Fibroblast of mammary gland (primary cell): Measurements from ENCODE around the gene EFCAB11.
A peak's percentile ranks its signal among the peaks of the same experiment; 100 is the strongest.

Experiments used
- DNase-seq: peaks from one replicate; pipeline ENCODE4 v3.0.0-alpha.2; 2010; ENCODE audit warnings: low read depth
- H3K4me3 ChIP-seq: 2 replicates; pipeline ENCODE4 v1.5.1; 2011; ENCODE audit warnings: low read depth, mild to moderate bottlenecking, low read length, moderate library complexity; ENCODE audit not compliant: control insufficient read depth
- TF ChIP-seq, protein P1 (sequence below): conservative IDR thresholded peaks from 2 replicates; pipeline ENCODE4 v1.5.1; 2011; ENCODE audit warnings: low read depth, low read length, inconsistent platforms; ENCODE audit not compliant: control insufficient read depth, insufficient read depth

EFCAB11 gene

GRCh38 chr14:89926694-89927093, 27.8 kb downstream of the EFCAB11 start:
- TF ChIP-seq, protein P1, sequence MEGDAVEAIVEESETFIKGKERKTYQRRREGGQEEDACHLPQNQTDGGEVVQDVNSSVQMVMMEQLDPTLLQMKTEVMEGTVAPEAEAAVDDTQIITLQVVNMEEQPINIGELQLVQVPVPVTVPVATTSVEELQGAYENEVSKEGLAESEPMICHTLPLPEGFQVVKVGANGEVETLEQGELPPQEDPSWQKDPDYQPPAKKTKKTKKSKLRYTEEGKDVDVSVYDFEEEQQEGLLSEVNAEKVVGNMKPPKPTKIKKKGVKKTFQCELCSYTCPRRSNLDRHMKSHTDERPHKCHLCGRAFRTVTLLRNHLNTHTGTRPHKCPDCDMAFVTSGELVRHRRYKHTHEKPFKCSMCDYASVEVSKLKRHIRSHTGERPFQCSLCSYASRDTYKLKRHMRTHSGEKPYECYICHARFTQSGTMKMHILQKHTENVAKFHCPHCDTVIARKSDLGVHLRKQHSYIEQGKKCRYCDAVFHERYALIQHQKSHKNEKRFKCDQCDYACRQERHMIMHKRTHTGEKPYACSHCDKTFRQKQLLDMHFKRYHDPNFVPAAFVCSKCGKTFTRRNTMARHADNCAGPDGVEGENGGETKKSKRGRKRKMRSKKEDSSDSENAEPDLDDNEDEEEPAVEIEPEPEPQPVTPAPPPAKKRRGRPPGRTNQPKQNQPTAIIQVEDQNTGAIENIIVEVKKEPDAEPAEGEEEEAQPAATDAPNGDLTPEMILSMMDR, result no peak
- DNase-seq, result peak; percentile 50
- H3K4me3 ChIP-seq, result no peak overlapping the region

GRCh38 chr14:89924268-89924667, 30.3 kb downstream of the EFCAB11 start:
- no peak overlapping the region for H3K4me3 ChIP-seq
- DNase-seq, result no peak
- TF ChIP-seq, protein P1, result no peak

DNA sequence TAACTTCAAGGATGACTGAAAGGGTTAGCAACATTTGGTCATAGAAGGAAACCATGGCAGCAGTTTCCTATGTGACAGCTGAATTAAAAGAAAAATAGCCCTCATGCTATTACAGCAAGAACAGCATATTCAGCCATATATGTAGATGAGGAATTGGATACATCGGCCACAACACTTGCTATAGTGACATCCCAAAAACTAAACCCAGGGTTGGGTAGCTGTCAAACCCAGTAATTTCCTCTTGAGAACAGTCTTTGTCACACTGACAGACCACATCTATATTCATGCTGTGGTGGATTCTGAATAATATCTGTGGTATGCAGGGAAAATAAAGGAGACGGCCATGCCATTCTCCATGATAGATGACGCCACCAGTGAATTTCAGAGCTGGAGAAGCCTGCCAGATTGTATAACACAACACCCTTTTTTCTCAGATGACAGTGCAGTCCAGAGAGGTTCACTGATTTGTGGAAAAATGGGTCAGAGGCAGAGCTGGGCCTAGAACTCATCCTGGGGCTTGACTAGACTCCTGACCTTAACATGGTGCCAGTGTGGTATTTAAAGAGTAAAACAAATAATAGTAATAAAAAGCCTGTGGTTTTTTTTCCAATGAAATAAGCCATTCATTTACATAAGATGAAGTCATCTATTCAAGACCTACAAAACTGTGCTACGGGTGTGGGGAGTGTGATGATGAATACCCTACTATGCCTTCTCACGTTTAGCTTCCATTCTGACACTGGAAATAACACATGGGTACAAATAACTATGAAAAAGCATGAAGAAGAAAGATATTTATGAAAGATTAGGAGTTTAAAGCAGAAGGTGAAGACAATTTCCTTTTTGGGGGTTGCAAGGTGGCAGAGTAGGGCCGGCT, 32.3 kb downstream of the EFCAB11 start:
- TF ChIP-seq, protein P1, result no peak
- peak; percentile 80 for DNase-seq
- H3K4me3 ChIP-seq, result no peak overlapping the region

DNA sequence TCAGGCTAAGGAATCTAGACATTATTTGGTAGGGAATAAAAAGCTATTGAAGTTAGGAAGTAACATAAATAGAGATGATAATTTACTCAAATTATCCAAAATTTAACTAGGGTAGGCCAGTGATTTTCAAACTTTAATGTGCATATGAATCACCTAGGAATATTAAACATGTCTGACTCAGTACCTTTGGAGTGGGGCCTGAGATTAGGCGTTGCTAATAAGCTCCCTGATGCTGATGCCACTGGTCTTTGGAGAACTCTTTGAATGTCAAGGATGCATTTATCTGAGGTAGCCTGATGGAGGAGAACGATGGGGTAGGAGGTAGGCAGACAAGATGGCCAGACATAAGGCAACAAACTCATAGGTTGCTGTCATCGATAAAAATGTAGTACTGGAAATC, 33.2 kb downstream of the EFCAB11 start:
- H3K4me3 ChIP-seq, result no peak overlapping the region
- TF ChIP-seq, protein P1, result no peak
- DNase-seq, result peak; percentile 41

DNA sequence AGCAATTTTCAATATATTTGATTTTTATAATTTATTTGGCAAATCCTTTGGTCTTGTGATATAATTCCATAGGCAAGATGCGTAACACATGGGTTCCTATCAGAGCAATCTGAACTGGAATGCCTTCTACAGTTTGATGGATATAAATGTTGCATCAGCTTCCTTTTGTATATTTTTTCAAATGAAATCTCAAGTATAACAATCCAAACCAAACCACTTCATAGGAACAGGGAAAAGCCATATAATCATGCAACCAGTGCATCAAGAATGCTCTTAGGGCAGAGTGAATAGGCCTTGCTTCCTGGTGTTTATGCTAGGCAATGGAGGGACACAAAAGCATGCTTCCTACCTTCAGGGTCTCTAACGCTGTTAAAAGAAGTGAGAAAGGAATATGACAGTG, 34.5 kb downstream of the EFCAB11 start:
- TF ChIP-seq, protein P1, result no peak
- H3K4me3 ChIP-seq, result no peak overlapping the region
- no peak for DNase-seq

DNA sequence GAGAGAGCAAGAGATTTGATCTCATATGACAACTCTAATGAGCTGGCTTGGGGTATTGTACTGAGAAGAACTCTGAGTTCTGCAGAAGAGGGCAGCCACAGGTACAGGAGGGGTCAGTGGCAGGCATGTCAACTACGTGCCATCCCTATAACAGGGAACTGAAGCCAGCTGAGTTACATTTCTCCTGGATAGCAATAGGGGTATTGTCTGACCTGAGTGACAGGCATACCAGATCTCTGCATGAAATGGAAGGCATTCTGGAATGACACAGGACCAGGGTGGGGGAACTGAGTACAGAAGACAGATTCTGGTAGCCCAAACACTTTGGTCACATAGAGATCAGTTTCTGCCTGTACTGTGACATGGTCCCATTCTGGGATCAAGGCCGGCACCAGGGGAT, 35.8 kb downstream of the EFCAB11 start:
- DNase-seq, result no peak
- H3K4me3 ChIP-seq, result no peak overlapping the region
- TF ChIP-seq, protein P1, result no peak
